Measurements from ENCODE around the gene FGF11. TPM values are rescaled to one million over a fixed set of nuclear protein-coding genes. Genes with fewer than 3 reads are reported as not detected.
A peak's percentile ranks its signal among the peaks of the same experiment; 100 is the strongest.
"Not testable (repeated sequence)": the region's sequence is repeated elsewhere in the genome, so short reads cannot be mapped to it uniquely, and the experiment has no call there.

FGF11 gene
- total RNA-seq, 2 donors from 2014 or later = 4.0 to 8.8 TPM

- Histone ChIP-seq H3K27ac (ENCODE audit: low read depth, low read length) (no peak overlapping the region), H3K9ac (ENCODE audit: extremely low read depth, low read length, poor library complexity, severe bottlenecking) (no peak overlapping the region), H3K27me3 (ENCODE audit: control insufficient read depth, insufficient read depth, low read length, poor library complexity, severe bottlenecking) (no peaks in the 10 kb centered on the region), H3K9me3 (ENCODE audit: control insufficient read depth, low read length) (no peaks in the 10 kb centered on the region), H3K4me1 (ENCODE audit: control insufficient read depth, insufficient read depth, low read length) (peaks cover 3% of the 10 kb centered on the region), H3K36me3 (ENCODE audit: control insufficient read depth, insufficient read depth, low read length) (peaks cover 7% of the 10 kb centered on the region), H3K4me3 (ENCODE audit: low read length) (no peak overlapping the region)
- DNase-seq = no peak
- Mint-ChIP-seq H3K9me3 (no peaks in the 10 kb centered on the region), H3K4me1 (peaks cover 5% of the 10 kb centered on the region), H3K27me3 (ENCODE audit: insufficient read depth) (no peaks in the 10 kb centered on the region), H3K36me3 (ENCODE audit: low read depth) (peaks cover 9% of the 10 kb centered on the region), H3K27ac (no peak overlapping the region), H3K4me3 (no peak overlapping the region)
- TF ChIP-seq, protein P1, sequence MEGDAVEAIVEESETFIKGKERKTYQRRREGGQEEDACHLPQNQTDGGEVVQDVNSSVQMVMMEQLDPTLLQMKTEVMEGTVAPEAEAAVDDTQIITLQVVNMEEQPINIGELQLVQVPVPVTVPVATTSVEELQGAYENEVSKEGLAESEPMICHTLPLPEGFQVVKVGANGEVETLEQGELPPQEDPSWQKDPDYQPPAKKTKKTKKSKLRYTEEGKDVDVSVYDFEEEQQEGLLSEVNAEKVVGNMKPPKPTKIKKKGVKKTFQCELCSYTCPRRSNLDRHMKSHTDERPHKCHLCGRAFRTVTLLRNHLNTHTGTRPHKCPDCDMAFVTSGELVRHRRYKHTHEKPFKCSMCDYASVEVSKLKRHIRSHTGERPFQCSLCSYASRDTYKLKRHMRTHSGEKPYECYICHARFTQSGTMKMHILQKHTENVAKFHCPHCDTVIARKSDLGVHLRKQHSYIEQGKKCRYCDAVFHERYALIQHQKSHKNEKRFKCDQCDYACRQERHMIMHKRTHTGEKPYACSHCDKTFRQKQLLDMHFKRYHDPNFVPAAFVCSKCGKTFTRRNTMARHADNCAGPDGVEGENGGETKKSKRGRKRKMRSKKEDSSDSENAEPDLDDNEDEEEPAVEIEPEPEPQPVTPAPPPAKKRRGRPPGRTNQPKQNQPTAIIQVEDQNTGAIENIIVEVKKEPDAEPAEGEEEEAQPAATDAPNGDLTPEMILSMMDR (conservative IDR thresholded peaks at IDR 0.05) = no peak
- WGBS, 2 experiments (ENCODE audit: insufficient coverage in 1 of 2, insufficient read length in 1 of 2) = 95 to 100% methylated on average over 2 of the region's 2 CpGs
Measured at GRCh38 chr17:7471729-7472128, 32.4 kb downstream of the FGF11 start.

DNA sequence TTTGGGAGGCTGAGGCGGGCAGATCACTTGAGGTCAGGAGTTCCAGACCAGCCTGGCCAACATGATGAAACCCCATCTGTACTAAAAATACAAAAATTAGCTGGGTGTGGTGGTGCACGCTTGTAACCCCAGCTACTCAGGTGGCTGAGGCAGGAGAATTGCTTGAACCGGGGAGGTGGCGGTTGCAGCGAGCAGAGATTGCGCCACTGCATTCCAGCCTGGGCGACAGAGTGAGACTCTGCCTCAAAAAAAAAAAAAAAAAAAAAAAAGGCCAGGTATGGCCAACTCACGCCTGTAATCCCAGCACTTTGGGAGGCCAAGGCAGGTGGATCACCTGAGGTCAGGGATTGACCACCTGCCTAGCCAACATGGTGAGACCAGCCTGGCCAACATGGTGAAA is 35.5 kb downstream of the FGF11 start:
- DNase-seq; H3K36me3 ChIP-seq (ENCODE audit: control insufficient read depth, insufficient read depth, low read length); H3K9me3 ChIP-seq (ENCODE audit: control insufficient read depth, low read length); H3K27ac ChIP-seq (ENCODE audit: low read depth, low read length); H3K4me3 ChIP-seq (ENCODE audit: low read length); H3K27ac Mint-ChIP-seq; H3K27me3 ChIP-seq (ENCODE audit: control insufficient read depth, insufficient read depth, low read length, poor library complexity, severe bottlenecking); H3K36me3 Mint-ChIP-seq (ENCODE audit: low read depth); H3K27me3 Mint-ChIP-seq (ENCODE audit: insufficient read depth); H3K4me3 Mint-ChIP-seq; H3K9ac ChIP-seq (ENCODE audit: extremely low read depth, low read length, poor library complexity, severe bottlenecking); H3K9me3 Mint-ChIP-seq: not testable (repeated sequence)
- WGBS, 2 experiments (ENCODE audit: insufficient coverage in 1 of 2, insufficient read length in 1 of 2) = 89 to 93% methylated on average over 5 to 8 of the region's 8 CpGs
- peaks cover 19% of the 10 kb centered on the region for H3K4me1 Mint-ChIP-seq
- H3K4me1 ChIP-seq (ENCODE audit: control insufficient read depth, insufficient read depth, low read length) = peaks cover 13% of the 10 kb centered on the region

DNA sequence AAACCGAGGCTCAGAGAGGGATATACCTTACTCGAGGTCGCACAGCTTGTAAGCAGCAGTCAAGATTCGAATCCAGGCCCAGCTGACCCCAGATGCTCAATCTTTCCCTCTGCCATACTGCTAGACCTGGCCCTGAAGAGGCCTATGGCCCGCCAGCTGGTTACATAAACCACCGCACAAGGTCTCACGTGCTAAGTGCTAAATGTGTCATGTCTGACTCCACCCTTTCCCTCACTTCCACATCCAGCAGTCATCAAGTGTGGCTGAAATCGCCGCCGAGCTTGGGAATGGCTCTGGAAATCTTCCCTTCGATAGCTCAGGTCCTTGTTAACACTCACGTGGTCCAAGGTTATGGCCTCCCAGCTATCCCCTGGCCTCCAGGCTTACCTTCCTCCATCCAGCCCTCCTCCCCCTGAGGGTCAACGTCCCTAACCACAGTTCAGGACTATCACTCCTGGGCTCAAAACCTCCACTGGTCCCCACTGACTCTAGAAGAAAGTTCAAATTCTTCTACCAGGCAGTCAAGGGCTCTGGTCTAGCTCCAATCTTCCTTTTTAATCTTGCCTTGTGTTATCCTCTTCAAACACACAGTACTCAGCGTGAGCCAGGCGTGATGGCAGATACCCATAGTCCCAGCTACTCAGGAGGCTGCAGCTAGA is 36.6 kb downstream of the FGF11 start:
- no peaks in the 10 kb centered on the region for H3K27me3 Mint-ChIP-seq (ENCODE audit: insufficient read depth)
- no peak overlapping the region for H3K9ac ChIP-seq (ENCODE audit: extremely low read depth, low read length, poor library complexity, severe bottlenecking)
- peaks cover 15% of the 10 kb centered on the region for H3K4me1 ChIP-seq (ENCODE audit: control insufficient read depth, insufficient read depth, low read length)
- peaks cover 24% of the 10 kb centered on the region for H3K4me1 Mint-ChIP-seq
- DNase-seq = no peak
- H3K4me3 Mint-ChIP-seq = no peak overlapping the region
- no peaks in the 10 kb centered on the region for H3K27me3 ChIP-seq (ENCODE audit: control insufficient read depth, insufficient read depth, low read length, poor library complexity, severe bottlenecking)
- H3K36me3 Mint-ChIP-seq (ENCODE audit: low read depth) = peaks cover 4% of the 10 kb centered on the region
- 92 to 96% methylated on average over 12 to 15 of the region's 15 CpGs for WGBS, 2 experiments (ENCODE audit: insufficient coverage in 1 of 2, insufficient read length in 1 of 2)
- TF ChIP-seq, protein P1 (conservative IDR thresholded peaks at IDR 0.05) = no peak
- H3K9me3 Mint-ChIP-seq = no peaks in the 10 kb centered on the region
- H3K27ac ChIP-seq (ENCODE audit: low read depth, low read length) = no peak overlapping the region
- peak overlapping the region; percentile 41 for H3K27ac Mint-ChIP-seq
- H3K36me3 ChIP-seq (ENCODE audit: control insufficient read depth, insufficient read depth, low read length) = no peaks in the 10 kb centered on the region
- no peaks in the 10 kb centered on the region for H3K9me3 ChIP-seq (ENCODE audit: control insufficient read depth, low read length)
- no peak overlapping the region for H3K4me3 ChIP-seq (ENCODE audit: low read length)

- TF ChIP-seq, protein P1 (conservative IDR thresholded peaks at IDR 0.05) = no peak
- H3K27ac Mint-ChIP-seq = peak overlapping the region; percentile 41
- no peaks in the 10 kb centered on the region for H3K9me3 Mint-ChIP-seq
- H3K4me3 Mint-ChIP-seq = no peak overlapping the region
- H3K36me3 Mint-ChIP-seq (ENCODE audit: low read depth) = peaks cover 4% of the 10 kb centered on the region
- no peaks in the 10 kb centered on the region for H3K36me3 ChIP-seq (ENCODE audit: control insufficient read depth, insufficient read depth, low read length)
- no peak overlapping the region for H3K9ac ChIP-seq (ENCODE audit: extremely low read depth, low read length, poor library complexity, severe bottlenecking)
- H3K4me1 ChIP-seq (ENCODE audit: control insufficient read depth, insufficient read depth, low read length) = peaks cover 15% of the 10 kb centered on the region
- no peaks in the 10 kb centered on the region for H3K9me3 ChIP-seq (ENCODE audit: control insufficient read depth, low read length)
- H3K27ac ChIP-seq (ENCODE audit: low read depth, low read length) = no peak overlapping the region
- H3K27me3 ChIP-seq (ENCODE audit: control insufficient read depth, insufficient read depth, low read length, poor library complexity, severe bottlenecking) = no peaks in the 10 kb centered on the region
- no peak overlapping the region for H3K4me3 ChIP-seq (ENCODE audit: low read length)
- H3K4me1 Mint-ChIP-seq = peaks cover 28% of the 10 kb centered on the region
- H3K27me3 Mint-ChIP-seq (ENCODE audit: insufficient read depth) = no peaks in the 10 kb centered on the region
- DNase-seq = peak; percentile 63
- 62 to 63% methylated on average over 3 of the region's 3 CpGs for WGBS, 2 experiments (ENCODE audit: insufficient coverage in 1 of 2, insufficient read length in 1 of 2)
Measured at GRCh38 chr17:7476494-7476893, 37.2 kb downstream of the FGF11 start.

All from endodermal cell (in vitro differentiated cells).